Tongue (tissue), 2 donors: ENCODE measurements around the gene ADAM30. TPM values are rescaled to one million over a fixed set of nuclear protein-coding genes. Genes with fewer than 3 reads are reported as not detected.
A peak's percentile ranks its signal among the peaks of the same experiment; 100 is the strongest.

Experiments used
- DNase-seq: peaks from one replicate; pipeline ENCODE4 v3.0.0-alpha.2; 2015
- total RNA-seq: library from RNA; depleted of rRNA; stranded (reverse); fragments of >200 nt; gene quantifications from one replicate; pipeline ENCODE4 v1.2.3, GENCODE V29; 2014

ADAM30 gene
- total RNA-seq, result not detected

GRCh38 chr1:119896303-119896702 lies at the start of gene ADAM30:
Gene ADAM30, minus strand, starts transcription at chr1:119896515. Its CDS starts 179 bp downstream, at chr1:119896336.
- no peak for DNase-seq

DNA sequence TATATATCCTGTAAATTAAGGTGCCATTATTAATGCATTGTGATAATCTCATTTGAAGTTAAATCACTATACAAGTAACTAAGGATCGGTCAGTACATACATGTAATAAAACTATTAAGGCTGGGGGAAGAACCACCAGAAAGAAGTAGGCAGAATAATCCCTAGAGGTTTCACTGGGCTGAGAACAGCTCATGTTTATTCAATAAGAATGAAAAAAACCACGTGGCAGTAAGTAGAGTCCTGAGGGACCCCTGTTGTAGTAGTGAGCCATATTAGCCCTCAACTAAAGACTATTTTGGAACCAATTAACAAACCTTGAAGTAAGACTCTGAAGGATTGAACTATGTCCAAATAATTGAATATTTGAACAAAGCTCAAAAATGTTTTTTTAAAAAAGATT lies 46.9 kb upstream of the ADAM30 start:
- no peak for DNase-seq

GRCh38 chr1:119941392-119941791 lies 45.1 kb upstream of the ADAM30 start:
- no peak for DNase-seq

DNA sequence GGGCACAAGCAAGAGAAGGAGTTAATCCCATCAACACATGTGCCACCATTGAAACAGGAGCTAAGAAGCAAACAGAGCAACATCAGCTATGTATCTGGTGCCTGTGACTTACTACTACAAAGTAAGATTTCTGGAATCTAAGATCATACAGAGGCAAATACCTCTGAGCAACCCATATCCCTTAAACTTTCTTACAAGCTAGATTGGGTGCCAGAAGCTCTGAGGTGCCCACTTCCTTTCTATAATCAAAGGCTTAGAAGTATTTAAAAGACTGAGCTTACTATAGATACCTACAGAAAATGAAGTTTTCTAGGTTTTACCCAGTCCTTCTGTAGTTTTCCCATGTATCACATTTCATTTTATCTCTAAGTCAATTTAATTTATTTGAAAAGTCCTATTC lies 44.4 kb upstream of the ADAM30 start:
- no peak for DNase-seq

DNA sequence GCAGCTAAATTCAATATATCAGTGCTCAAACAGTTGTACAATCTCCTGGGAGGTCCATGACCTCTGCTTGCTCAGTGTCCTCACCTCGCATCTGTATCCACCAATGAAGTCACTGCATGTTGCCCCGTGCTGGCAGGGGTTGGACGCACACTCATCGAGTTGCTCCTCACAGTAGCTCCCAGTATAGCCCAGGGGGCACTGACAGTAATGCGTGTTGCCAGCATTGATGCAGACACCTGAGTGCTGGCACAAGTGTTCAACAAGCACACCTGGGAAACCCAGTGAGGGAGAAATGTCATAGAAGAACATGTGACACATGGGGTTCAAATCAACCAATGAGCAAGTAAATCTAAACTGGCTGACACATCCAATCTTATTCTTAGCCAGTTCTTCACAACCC lies 40.9 kb upstream of the ADAM30 start:
- no peak for DNase-seq

GRCh38 chr1:119935915-119936314 lies 39.6 kb upstream of the ADAM30 start:
- no peak for DNase-seq

DNA sequence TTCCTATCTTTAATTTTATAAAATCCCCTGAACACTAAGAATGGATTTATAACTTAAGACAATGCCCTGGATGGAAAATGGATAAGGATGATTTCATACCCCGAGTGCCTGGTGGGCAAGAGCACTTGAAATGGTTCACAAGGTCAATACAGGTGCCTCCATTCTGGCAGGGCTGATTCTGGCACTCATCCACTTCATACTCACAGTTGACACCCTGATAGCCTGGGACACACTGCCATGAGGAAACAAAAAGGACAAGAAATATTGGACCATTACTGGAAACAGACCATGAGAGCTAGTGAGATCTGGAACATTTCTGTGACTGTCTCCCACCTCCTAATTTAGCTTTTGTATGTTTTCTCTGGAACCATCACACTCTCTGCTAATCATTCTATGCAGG lies 39.1 kb upstream of the ADAM30 start:
- no peak for DNase-seq

- no peak for DNase-seq
Measured at GRCh38 chr1:119933397-119933796, 37.1 kb upstream of the ADAM30 start.

DNA sequence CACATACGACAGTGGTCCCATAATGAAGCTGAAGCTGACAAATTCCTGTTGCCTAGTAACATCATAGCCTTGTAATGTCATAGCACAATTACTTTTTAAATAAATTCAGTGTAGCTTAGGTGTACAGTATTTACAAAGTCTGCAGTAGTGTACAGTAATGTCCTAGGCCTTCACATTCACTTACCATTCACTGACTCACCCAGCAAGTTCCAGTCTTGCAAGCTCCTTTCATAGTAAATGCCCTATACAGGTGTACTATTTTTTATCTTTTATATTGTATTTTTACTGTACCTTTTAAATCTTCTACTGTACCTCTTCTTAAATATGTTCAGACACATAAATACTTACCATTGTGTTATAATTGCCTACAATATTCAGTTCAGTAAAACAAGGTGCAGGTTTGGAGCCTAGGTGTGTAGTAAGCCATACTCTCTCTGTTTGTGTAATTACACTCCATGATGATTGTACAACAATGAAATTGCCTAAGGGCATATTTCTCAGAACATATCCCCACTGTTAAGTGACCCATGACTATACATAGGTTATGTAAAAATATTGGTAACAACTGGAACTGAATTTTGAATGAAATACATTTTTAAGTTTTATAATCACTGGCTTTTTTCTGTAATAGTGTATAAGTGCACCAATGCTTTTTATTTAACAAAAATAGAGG lies 33.5 kb upstream of the ADAM30 start:
- DNase-seq, result no peak

GRCh38 chr1:119926553-119926952 lies 30.2 kb upstream of the ADAM30 start:
- DNase-seq, result no peak

DNA sequence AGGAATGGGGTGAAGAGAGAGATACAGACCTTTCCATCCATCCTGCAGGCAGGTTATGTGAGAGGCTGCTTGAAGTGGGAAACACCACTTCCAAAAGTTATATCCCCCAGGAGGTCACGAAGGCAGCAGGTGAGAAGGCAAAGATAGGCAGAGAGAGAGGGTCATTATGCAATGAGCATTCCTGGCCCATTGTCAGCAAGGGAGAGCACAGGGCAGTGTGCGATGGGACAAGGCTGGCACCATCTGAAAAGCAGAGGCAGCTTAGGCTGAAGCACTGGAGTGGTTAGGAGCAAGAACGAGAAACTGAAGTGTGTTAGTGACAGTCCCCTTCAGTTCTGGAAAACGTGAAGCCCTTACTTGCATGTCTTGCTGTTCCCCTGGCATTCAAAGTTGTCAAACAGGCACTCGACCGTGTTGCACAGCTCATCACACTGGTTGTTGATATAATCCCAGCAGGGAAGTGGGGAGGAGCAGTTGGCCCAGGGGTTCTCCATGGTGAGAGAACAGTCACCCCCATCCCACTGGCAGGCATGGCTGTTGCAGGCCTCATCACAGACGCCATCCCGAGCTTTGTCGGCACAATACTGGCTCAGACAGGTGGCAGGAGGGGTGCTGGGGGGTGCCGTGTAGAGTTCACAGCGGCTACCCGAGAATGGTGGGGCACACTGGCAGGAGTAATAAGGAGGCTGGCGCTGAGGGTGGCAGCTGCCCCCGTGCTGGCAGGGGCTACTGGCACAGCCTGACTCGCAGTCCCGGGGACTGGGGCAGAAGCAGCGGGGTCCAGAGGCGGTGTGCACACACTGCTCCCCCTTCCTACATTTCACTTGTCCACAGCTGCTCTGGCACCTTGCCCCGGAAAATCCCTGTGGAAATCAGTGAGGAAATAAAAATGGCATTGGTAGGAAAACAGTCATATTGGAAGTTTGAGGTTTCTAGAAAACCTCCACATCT lies 28.9 kb upstream of the ADAM30 start:
- peak; percentile 93 for DNase-seq

DNA sequence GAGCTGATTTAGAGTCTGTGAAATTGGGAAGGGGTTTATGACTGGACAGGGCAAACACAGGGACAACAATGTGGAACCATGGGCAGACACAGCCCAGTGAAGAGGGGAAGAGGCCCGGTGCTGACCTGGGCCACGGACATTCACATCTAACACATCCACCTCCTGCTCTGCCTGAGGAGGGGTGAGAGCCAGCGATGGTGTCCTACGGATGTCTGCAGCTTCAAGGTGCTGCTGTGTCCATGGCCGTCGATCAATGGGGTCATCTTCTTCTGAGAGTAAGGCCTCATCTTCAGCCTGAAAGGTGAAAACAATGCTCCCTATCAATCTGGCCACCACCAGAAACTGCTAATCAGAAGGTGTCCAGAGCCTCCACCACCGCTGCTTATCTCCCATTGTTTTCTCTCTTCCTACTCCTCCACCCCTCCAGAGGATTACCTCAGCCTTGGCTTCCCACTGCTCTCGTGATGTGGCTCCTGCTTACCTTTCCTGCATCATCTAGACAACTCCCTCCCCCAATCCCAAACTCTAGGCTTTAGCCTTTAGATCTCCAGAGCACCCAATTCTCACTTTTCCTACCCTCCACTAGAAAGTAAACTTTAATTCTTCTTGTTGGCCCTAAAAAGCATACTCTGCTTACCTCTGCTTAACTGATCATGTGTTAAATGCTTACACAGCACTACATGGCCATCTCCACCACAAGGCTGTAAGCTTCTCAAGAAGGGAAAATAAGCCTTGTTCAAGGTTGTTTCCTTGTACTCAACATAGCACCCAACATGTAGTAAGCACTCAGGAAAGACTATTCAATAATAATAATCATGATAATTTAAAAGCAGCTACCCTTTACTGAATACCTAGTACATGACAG lies 24.0 kb upstream of the ADAM30 start:
- DNase-seq, result no peak

- no peak for DNase-seq
Measured at GRCh38 chr1:119919241-119919640, 22.9 kb upstream of the ADAM30 start.

DNA sequence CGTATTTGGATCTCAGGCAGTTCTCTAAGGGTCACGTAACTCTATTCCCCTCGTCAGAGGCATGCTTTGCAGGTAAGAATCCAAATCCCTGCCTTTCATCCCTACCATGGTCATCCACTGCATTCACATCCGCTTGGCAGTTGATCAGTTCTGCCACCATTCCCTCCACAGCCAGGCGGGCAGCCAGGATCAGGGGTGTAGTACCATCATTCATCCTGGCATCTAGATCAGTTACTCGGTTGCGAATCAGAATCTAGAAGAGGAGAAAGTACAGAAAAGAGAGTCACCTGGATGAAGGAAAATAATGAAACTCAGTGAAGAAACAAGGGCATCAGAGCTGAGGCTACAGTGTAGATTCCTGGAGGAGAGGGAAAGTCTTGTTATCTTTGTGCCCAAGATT lies 22.0 kb upstream of the ADAM30 start:
- no peak for DNase-seq

- no peak for DNase-seq
Measured at GRCh38 chr1:119917304-119918055, 21.2 kb upstream of the ADAM30 start.

DNA sequence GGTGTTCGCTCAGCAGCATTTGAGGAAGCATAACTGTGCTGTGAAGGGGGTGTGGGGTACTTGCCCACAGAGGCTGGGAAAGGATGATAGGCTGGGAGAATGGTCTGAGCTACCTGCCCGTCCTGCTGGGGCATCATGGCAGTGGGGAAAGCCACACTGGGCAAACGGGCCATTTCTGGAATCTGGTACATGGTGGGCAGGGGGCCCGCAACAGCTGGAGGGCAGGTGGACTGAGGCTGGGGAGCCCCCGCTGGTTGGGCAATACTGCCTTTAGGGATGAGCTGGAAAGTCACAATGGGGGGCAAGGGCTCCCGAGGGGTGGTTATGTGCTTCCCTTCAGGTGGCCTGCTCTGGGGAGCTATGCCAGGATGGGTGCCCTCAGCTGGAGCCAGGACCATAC lies 19.2 kb upstream of the ADAM30 start:
- no peak for DNase-seq

- no peak for DNase-seq
Measured at GRCh38 chr1:119914071-119914470, 17.8 kb upstream of the ADAM30 start.

- DNase-seq, result no peak
Measured at GRCh38 chr1:119912963-119913362, 16.6 kb upstream of the ADAM30 start.

DNA sequence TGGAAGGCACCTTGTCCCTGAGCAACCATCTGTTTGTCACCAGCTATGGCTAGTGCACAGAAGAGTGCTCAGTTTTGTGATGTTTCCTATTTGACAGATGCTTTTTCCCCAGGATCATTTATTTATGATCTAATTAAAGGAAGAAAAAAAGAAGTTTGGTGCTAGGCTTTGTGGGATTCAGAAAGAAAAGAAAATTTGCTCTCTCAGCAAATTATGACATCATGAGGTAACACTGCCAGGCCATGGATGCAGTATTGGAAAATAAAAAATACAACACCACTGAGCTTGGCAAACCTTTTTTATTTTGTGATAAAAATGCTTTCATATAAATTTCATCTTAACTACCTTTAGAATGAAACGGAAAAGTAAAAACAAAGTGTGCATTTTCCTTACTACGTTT lies 15.5 kb upstream of the ADAM30 start:
- no peak for DNase-seq

DNA sequence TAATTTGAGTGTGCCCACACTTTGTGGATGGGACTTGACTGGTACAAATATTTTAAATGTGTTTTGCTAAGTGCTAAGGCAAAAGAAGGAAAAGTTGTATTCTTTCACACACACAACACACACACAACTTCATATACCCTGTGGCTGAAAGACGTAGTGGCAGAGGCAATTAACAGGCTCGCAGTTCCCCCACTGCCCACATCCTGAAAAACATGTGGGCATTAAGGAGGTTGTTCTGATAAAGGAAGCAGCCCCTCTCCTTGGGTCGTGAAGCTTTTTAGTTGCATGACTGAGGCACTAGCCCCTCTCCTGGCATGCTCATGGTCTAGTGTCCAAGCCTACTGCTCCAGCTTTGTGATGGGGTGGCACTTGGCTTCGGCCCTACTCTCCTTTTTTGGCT lies 14.3 kb upstream of the ADAM30 start:
- no peak for DNase-seq

- DNase-seq, result no peak
Measured at GRCh38 chr1:119909890-119910596, 13.7 kb upstream of the ADAM30 start.
